ENCODE data around the gene PRKD3.
"Not testable (repeated sequence)": the region's sequence is repeated elsewhere in the genome, so short reads cannot be mapped to it uniquely, and the experiment has no call there.

DNA sequence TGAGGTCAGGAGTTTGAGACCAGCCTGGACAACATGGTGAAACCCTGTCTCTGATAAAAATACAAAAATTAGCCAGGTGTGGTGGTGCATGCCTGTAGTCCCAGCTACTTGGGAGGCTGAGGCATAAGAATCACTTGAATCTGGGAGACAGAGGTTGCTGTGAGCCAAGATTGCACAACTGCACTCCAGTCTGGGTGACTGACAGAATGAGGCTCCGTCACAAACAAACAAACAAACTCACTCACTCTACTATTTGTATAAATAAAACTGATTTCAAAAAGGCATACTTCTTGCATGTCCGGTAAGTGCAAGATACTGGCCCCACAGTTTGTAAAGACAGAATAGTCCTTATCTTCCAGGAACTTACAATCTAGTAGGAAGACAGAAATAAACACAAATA is 29.8 kb downstream of the PRKD3 start:
- TF ChIP-seq, protein P1, sequence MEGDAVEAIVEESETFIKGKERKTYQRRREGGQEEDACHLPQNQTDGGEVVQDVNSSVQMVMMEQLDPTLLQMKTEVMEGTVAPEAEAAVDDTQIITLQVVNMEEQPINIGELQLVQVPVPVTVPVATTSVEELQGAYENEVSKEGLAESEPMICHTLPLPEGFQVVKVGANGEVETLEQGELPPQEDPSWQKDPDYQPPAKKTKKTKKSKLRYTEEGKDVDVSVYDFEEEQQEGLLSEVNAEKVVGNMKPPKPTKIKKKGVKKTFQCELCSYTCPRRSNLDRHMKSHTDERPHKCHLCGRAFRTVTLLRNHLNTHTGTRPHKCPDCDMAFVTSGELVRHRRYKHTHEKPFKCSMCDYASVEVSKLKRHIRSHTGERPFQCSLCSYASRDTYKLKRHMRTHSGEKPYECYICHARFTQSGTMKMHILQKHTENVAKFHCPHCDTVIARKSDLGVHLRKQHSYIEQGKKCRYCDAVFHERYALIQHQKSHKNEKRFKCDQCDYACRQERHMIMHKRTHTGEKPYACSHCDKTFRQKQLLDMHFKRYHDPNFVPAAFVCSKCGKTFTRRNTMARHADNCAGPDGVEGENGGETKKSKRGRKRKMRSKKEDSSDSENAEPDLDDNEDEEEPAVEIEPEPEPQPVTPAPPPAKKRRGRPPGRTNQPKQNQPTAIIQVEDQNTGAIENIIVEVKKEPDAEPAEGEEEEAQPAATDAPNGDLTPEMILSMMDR (conservative IDR thresholded peaks at IDR 0.05 in 1 of 2, IDR thresholded peaks at IDR 0.05 in 1 of 2; ENCODE audit: low read depth in 1 of 2, low read length in 2 of 2), result not testable (repeated sequence)
- TF ChIP-seq EZH2 (IDR thresholded peaks at IDR 0.05; ENCODE audit: low read length, missing control alignments), result not testable (repeated sequence)

All from fibroblast of lung (primary cell).